ENCODE measurements around the gene FNBP1. TPM values are rescaled to one million over a fixed set of nuclear protein-coding genes. Genes with fewer than 3 reads are reported as not detected.

FNBP1 gene
- total RNA-seq, 2 donors from 2014 or later, result 17.1 to 17.9 TPM

DNA sequence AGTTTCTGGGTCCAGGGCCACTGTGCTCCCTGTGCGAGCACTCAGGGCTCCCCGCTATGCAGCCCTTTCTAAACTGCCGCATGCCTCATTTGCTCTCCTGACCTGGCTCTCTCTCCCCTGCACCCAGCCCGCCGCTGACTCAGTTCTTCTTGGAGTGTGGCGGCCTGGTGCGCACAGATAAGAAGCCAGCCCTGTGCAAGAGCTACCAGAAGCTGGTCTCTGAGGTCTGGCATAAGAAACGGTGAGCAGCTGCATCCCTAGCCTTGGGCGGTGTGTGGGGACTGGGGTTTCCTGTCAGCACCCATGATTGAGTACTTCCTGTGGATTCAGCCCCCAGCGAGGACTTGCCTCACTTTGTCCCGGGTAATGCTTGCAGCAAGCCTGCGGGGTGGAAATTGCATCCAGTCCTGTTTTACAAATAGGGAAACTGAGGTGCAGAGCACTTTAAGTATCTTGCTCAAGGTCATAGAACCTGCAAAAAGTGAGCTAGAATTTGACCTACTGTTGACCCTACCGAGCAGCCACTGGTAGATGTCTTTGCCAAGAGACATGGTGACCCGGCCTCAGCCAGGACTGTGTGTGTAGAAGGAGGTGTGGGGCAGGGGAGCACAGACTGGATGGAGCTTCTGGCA, 179.8 kb downstream of the FNBP1 start:
- H3K9me3 ChIP-seq, result no peaks in the 10 kb centered on the region
- intact Hi-C loops (cut with DNase I), result no loop called here
- no peaks in the 10 kb centered on the region for H3K4me1 ChIP-seq
- no peak overlapping the region for H3K4me3 ChIP-seq
- TF ChIP-seq, protein P1, sequence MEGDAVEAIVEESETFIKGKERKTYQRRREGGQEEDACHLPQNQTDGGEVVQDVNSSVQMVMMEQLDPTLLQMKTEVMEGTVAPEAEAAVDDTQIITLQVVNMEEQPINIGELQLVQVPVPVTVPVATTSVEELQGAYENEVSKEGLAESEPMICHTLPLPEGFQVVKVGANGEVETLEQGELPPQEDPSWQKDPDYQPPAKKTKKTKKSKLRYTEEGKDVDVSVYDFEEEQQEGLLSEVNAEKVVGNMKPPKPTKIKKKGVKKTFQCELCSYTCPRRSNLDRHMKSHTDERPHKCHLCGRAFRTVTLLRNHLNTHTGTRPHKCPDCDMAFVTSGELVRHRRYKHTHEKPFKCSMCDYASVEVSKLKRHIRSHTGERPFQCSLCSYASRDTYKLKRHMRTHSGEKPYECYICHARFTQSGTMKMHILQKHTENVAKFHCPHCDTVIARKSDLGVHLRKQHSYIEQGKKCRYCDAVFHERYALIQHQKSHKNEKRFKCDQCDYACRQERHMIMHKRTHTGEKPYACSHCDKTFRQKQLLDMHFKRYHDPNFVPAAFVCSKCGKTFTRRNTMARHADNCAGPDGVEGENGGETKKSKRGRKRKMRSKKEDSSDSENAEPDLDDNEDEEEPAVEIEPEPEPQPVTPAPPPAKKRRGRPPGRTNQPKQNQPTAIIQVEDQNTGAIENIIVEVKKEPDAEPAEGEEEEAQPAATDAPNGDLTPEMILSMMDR (IDR thresholded peaks at IDR 0.05), result no peak
- TF ChIP-seq POLR2A (IDR thresholded peaks at IDR 0.05), result no peak
- ATAC-seq, result no peak
- peak in 1 of 4 donors; percentile 22 for DNase-seq
- no peak overlapping the region for H3K27ac ChIP-seq
- H3K36me3 ChIP-seq (replicated peaks in 1 of 2; ENCODE audit: insufficient read depth in 1 of 2, low read depth in 2 of 2), result peaks cover 0 to 8% of the 10 kb centered on the region in 2 donors
- 67 to 87% methylated on average over 14 of the region's 14 CpGs for WGBS, 2 donors
- no peaks in the 10 kb centered on the region for H3K27me3 ChIP-seq

DNA sequence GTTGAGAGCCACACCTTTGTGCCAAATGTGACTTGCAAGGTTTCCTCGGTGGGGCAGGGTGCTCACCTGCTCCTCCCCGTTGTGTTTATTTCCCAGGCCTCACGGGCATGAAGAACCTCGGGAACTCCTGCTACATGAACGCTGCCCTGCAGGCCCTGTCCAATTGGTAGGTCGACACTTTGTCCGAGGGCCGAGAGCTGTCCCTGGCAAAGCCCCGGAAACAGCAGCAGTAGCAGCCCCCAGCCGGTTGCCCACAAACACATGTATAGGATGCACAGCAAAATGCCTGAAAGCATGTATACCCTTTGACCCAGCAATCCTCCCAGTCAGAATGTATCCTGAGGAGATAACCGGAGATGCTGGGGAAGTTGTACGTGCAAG, 181.6 kb downstream of the FNBP1 start:
- TF ChIP-seq, protein P1 (IDR thresholded peaks at IDR 0.05), result no peak
- TF ChIP-seq POLR2A (IDR thresholded peaks at IDR 0.05), result no peak
- DNase-seq, result no peak
- no peaks in the 10 kb centered on the region for H3K27me3 ChIP-seq
- H3K27ac ChIP-seq, result no peak overlapping the region
- no peak for ATAC-seq
- H3K36me3 ChIP-seq (replicated peaks in 1 of 2; ENCODE audit: insufficient read depth in 1 of 2, low read depth in 2 of 2), result peaks cover 0 to 8% of the 10 kb centered on the region in 2 donors
- WGBS, 2 donors, result 85 to 92% methylated on average over 11 of the region's 12 CpGs
- no peaks in the 10 kb centered on the region for H3K4me1 ChIP-seq
- H3K9me3 ChIP-seq, result no peaks in the 10 kb centered on the region
- intact Hi-C loops (cut with DNase I), result no loop called here
- H3K4me3 ChIP-seq, result no peak overlapping the region

DNA sequence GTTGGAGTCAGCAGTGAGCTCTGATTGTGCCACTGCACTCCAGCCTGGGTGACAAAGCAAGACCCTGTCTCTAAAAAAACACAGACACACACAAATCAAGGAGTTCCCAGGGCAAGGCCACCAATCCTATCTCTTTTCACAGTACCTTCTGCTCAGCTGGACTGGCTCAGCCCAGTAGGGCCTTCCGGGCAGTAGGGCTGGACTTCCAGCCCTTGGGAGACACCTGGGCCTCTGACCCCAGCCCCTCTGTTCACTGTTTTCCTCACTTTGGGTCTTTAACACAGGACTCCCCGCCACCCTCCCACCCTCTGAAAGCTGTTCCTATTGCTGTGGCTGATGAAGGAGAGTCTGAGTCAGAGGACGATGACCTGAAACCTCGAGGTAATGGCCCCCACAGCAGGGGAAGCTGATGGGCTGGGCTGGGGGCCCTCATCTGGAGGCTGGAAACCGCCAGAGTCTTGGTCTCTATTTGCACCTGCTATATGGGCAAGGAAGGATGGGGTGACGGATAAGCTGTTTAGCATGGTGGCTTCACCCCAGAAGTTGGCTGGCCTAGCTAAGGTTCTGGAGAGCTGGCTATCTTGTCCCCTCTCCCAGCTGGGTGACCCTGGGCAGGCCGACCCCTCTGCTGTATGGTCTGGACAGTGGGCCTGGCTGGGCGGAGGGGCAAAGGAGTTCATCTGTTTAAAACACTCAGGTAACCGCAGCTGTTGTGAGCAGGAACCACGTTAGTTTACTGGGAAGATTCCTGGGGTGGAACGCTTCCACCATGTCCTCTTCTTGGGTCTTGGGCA, 182.1 kb downstream of the FNBP1 start:
- Histone ChIP-seq H3K27me3 (no peaks in the 10 kb centered on the region), H3K36me3 (replicated peaks in 1 of 2; ENCODE audit: insufficient read depth in 1 of 2, low read depth in 2 of 2) (peaks cover 0 to 8% of the 10 kb centered on the region in 2 donors), H3K4me3 (no peak overlapping the region), H3K4me1 (no peaks in the 10 kb centered on the region), H3K27ac (no peak overlapping the region), H3K9me3 (no peaks in the 10 kb centered on the region)
- no peak for ATAC-seq
- 65 to 74% methylated on average over 10 to 11 of the region's 11 CpGs for WGBS, 2 donors
- DNase-seq, result no peak
- intact Hi-C loops (cut with DNase I), result no loop called here
- TF ChIP-seq, protein P1 (IDR thresholded peaks at IDR 0.05), result no peak
- no peak for TF ChIP-seq POLR2A (IDR thresholded peaks at IDR 0.05)

DNA sequence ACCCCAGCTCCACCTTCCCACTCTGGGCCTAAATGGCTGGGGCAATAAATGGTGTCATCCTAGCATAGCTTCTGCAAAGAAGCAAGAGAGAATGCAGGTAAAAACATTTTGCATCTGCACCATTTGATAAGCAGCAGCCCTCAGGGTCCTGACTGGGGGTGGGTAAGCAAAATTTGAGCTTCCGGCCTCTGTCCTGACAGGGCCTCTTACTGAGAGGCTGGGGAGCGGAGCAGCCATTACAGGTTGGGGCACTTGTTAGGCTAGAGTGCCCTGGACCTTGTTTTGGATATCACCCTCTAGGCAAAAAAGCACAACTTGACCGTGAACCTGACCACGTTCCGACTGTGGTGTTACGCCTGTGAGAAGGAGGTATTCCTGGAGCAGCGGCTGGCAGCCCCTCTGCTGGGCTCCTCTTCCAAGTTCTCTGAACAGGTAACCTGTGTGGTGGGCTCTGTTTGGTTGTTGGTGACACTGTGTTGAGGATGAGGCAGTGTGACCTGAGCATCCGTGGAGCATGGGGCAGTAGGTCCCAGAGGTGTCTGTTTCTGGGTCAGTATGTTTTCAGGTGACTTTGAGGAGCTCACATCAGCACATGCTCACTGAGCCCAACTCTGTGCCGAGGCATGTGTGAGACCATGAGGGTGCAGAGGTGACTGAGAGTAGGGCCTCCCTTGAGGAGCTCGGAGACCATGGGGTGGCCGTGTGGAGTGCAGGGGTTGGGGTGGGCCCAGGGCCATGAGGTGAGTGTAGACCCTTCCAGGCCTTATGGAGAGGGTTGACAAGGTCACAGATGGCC, 184.6 kb downstream of the FNBP1 start:
- no peak for ATAC-seq
- Histone ChIP-seq H3K27me3 (no peaks in the 10 kb centered on the region), H3K4me1 (no peaks in the 10 kb centered on the region), H3K9me3 (no peaks in the 10 kb centered on the region), H3K4me3 (no peak overlapping the region), H3K27ac (no peak overlapping the region), H3K36me3 (replicated peaks in 1 of 2; ENCODE audit: insufficient read depth in 1 of 2, low read depth in 2 of 2) (peaks cover 0 to 9% of the 10 kb centered on the region in 2 donors)
- TF ChIP-seq POLR2A (IDR thresholded peaks at IDR 0.05), result no peak
- TF ChIP-seq, protein P1 (IDR thresholded peaks at IDR 0.05), result no peak
- DNase-seq, result no peak
- intact Hi-C loops (cut with DNase I), result no loop called here
- 81 to 89% methylated on average over 10 to 11 of the region's 11 CpGs for WGBS, 2 donors

Measured in body of pancreas (tissue), 4 donors.